GM12878 (cell line): ENCODE data around the gene IVD.

Experiments used
- CTCF ChIP-seq, 3 experiments: IDR thresholded peaks in 2 of 3; conservative IDR thresholded peaks in 1 of 3; 2 replicates each; pipeline ENCODE4 v1.5.1; 2011; ENCODE audit warnings: low read depth in 3 of 3, low read length in 3 of 3, mild to moderate bottlenecking in 3 of 3, control low read depth in 2 of 3, moderate library complexity in 2 of 3, inconsistent platforms in 1 of 3, mixed read lengths in 1 of 3; ENCODE audit not compliant: control insufficient read depth in 2 of 3, insufficient read depth in 1 of 3; ENCODE audit errors: extremely low read depth in 1 of 3
- EZH2 ChIP-seq: IDR thresholded peaks from 2 replicates; pipeline ENCODE4 v1.6.1; 2012; ENCODE audit warnings: low read depth, mild to moderate bottlenecking, control low read depth, inconsistent platforms, low read length, borderline replicate concordance; ENCODE audit not compliant: control insufficient read depth
- HCFC1 ChIP-seq: fragments of 150-350 bp; IDR thresholded peaks from 2 replicates; pipeline ENCODE4 v1.6.1; 2014; ENCODE audit warnings: low read length
- POLR2AphosphoS5 ChIP-seq: IDR thresholded peaks from 2 replicates; pipeline ENCODE4 v1.6.1; 2011; ENCODE audit warnings: mild to moderate bottlenecking, low read length, inconsistent platforms
- SMAD1 ChIP-seq: fragments of 450-650 bp; IDR thresholded peaks from 2 replicates; pipeline ENCODE4 v1.6.1; 2018; ENCODE audit warnings: mild to moderate bottlenecking, low read depth; ENCODE audit not compliant: partially characterized antibody
- TAF1 ChIP-seq: IDR thresholded peaks from 2 replicates; pipeline ENCODE4 v1.6.1; 2011; ENCODE audit warnings: mild to moderate bottlenecking, low read depth, low read length, borderline replicate concordance
- ZBED1 ChIP-seq: IDR thresholded peaks from 2 replicates; pipeline ENCODE4 v1.6.1; 2016; ENCODE audit warnings: borderline replicate concordance
- TF ChIP-seq, protein P1 (sequence below): IDR thresholded peaks from 2 replicates; pipeline ENCODE4 v1.6.1; 2012; ENCODE audit warnings: low read length, inconsistent platforms
- TF ChIP-seq, protein P2 (sequence below): IDR thresholded peaks from 2 replicates; pipeline ENCODE4 v1.6.1; 2011; ENCODE audit warnings: borderline replicate concordance, low read depth, mild to moderate bottlenecking, moderate library complexity, low read length; ENCODE audit not compliant: insufficient read depth, poor library complexity, severe bottlenecking

GRCh38 chr15:40449275-40449674 is 43.7 kb downstream of the IVD start:
- TF ChIP-seq EZH2 (no peak), SMAD1 (no peak), ZBED1 (no peak), CTCF (IDR thresholded peaks at IDR 0.05 in 2 of 3, conservative IDR thresholded peaks at IDR 0.05 in 1 of 3; ENCODE audit: control insufficient read depth in 2 of 3, extremely low read depth in 1 of 3, insufficient read depth in 1 of 3, low read depth in 3 of 3, low read length in 3 of 3) (no peak), POLR2AphosphoS5 (no peak), HCFC1 (no peak), TAF1 (no peak)
- TF ChIP-seq, protein P1, sequence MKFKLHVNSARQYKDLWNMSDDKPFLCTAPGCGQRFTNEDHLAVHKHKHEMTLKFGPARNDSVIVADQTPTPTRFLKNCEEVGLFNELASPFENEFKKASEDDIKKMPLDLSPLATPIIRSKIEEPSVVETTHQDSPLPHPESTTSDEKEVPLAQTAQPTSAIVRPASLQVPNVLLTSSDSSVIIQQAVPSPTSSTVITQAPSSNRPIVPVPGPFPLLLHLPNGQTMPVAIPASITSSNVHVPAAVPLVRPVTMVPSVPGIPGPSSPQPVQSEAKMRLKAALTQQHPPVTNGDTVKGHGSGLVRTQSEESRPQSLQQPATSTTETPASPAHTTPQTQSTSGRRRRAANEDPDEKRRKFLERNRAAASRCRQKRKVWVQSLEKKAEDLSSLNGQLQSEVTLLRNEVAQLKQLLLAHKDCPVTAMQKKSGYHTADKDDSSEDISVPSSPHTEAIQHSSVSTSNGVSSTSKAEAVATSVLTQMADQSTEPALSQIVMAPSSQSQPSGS = no peak
- TF ChIP-seq, protein P2, sequence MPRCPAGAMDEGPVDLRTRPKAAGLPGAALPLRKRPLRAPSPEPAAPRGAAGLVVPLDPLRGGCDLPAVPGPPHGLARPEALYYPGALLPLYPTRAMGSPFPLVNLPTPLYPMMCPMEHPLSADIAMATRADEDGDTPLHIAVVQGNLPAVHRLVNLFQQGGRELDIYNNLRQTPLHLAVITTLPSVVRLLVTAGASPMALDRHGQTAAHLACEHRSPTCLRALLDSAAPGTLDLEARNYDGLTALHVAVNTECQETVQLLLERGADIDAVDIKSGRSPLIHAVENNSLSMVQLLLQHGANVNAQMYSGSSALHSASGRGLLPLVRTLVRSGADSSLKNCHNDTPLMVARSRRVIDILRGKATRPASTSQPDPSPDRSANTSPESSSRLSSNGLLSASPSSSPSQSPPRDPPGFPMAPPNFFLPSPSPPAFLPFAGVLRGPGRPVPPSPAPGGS = no peak
